OCI-LY7 (cell line): ENCODE data around the gene CFAP69. TPM values are rescaled to one million over a fixed set of nuclear protein-coding genes. Genes with fewer than 3 reads are reported as not detected.

Source experiments
- BruUV-seq: library from RNA; stranded (reverse); fragments of 400-500 nt; replicated peaks from 2 replicates; lab custom pipeline; 2021; lab: Mats Ljungman, UMichigan
- CTCF ChIA-PET: fragments of 300-600 bp; sonication (Branson Sonifier 250); formaldehyde crosslinking; loops from one replicate; lab custom pipeline; 2022; ENCODE audit warnings: antibody characterized with exemption; ENCODE audit not compliant: unreplicated experiment; lab: Charles Lee
- POLR2A ChIA-PET: fragments of 300-600 bp; sonication (Branson Sonifier 250); formaldehyde crosslinking; loops from one replicate; lab custom pipeline; 2022; ENCODE audit warnings: antibody characterized with exemption; lab: Charles Lee
- DNase-seq: peaks from one replicate; pipeline ENCODE4 v3.0.0-alpha.2; 2015; ENCODE audit warnings: low spot score
- H2AFZ ChIP-seq: fragments of 200-600 bp; sonication (generic), shearing (Covaris generic); 2 replicates; pipeline ENCODE4 v1.6.1; 2014; ENCODE audit warnings: mild to moderate bottlenecking, antibody characterized with exemption, low read length, moderate library complexity
- H3K27ac ChIP-seq: fragments of 200-600 bp; sonication (generic); 2 replicates; pipeline ENCODE4 v1.5.1; 2014; ENCODE audit warnings: mixed run types, low read depth, mild to moderate bottlenecking, moderate library complexity, low read length, inconsistent platforms; ENCODE audit not compliant: poor library complexity, severe bottlenecking
- H3K36me3 ChIP-seq: fragments of 200-600 bp; sonication (generic); 2 replicates; pipeline ENCODE4 v1.6.1; 2014; ENCODE audit warnings: mild to moderate bottlenecking, antibody characterized with exemption, low read length, moderate library complexity, mixed read lengths; ENCODE audit not compliant: insufficient read depth
- H3K4me1 ChIP-seq: fragments of 200-600 bp; sonication (generic); 2 replicates; pipeline ENCODE4 v1.5.1; 2014; ENCODE audit warnings: mild to moderate bottlenecking, low read length; ENCODE audit not compliant: insufficient read depth, poor library complexity, severe bottlenecking
- H3K4me2 ChIP-seq: fragments of 200-600 bp; sonication (generic); 2 replicates; pipeline ENCODE4 v1.6.1; 2014; ENCODE audit warnings: mild to moderate bottlenecking, low read length
- H3K4me3 ChIP-seq: fragments of 200-600 bp; sonication (generic); 2 replicates; pipeline ENCODE4 v1.5.1; 2014; ENCODE audit warnings: mild to moderate bottlenecking, low read depth, low read length; ENCODE audit not compliant: poor library complexity, severe bottlenecking
- H3K79me2 ChIP-seq: fragments of 200-600 bp; sonication (generic); 2 replicates; pipeline ENCODE4 v1.6.1; 2016; ENCODE audit warnings: low read depth, mild to moderate bottlenecking, low read length, moderate library complexity, mixed read lengths; ENCODE audit not compliant: insufficient read depth
- H3K9me2 ChIP-seq: fragments of 200-600 bp; sonication (generic); 2 replicates; pipeline ENCODE4 v1.6.1; 2016; ENCODE audit warnings: mild to moderate bottlenecking, low read length, mixed read lengths; ENCODE audit not compliant: insufficient read depth
- H3K9me3 ChIP-seq: fragments of 200-600 bp; sonication (generic); 2 replicates; pipeline ENCODE4 v1.6.1; 2014; ENCODE audit warnings: mild to moderate bottlenecking, mixed run types, low read length, mixed read lengths
- H4K20me1 ChIP-seq: fragments of 200-600 bp; sonication (generic); 2 replicates; pipeline ENCODE4 v1.6.1; 2014; ENCODE audit warnings: mild to moderate bottlenecking, antibody characterized with exemption, low read length, moderate library complexity, mixed read lengths; ENCODE audit not compliant: insufficient read depth
- CTCF ChIP-seq: fragments of 200-600 bp; sonication (generic); conservative IDR thresholded peaks from 2 replicates; pipeline ENCODE4 v1.5.1; 2014; ENCODE audit warnings: mild to moderate bottlenecking, antibody characterized with exemption, low read length, moderate library complexity, mixed read lengths
- EZH2phosphoT487 ChIP-seq: fragments of 200-600 bp; sonication (generic); IDR thresholded peaks from 2 replicates; pipeline ENCODE4 v1.6.1; 2018; ENCODE audit warnings: low read depth, borderline replicate concordance, mild to moderate bottlenecking, mixed run types, antibody characterized with exemption, low read length, moderate library complexity, mixed read lengths
- intact Hi-C: fragments of 100-400 bp; cut with micrococcal nuclease; formaldehyde crosslinking; loops from one replicate; pipeline ENCODE4 v1.10.0; 2022; ENCODE audit not compliant: unreplicated experiment
- total RNA-seq, 2 experiments: library from RNA; depleted of rRNA in 1 of 2; stranded (reverse); fragments of >200 nt in 1 of 2; shearing (Covaris generic) in 1 of 2; gene quantifications; 2 replicates each; pipeline ENCODE4 v1.2.3, GENCODE V29; 2014 to 2022

Gene CFAP69
- total RNA-seq, 2 experiments from 2014 or later = not detected

GRCh38 chr7:90274161-90274560, 29.2 kb downstream of the CFAP69 start:
- Histone ChIP-seq H3K4me3 (no peak overlapping the region), H2AFZ (no peak overlapping the region), H4K20me1 (no peaks in the 10 kb centered on the region), H3K4me2 (no peak overlapping the region), H3K79me2 (no peaks in the 10 kb centered on the region), H3K36me3 (no peaks in the 10 kb centered on the region), H3K9me3 (no peaks in the 10 kb centered on the region), H3K9me2 (no peaks in the 10 kb centered on the region), H3K4me1 (no peaks in the 10 kb centered on the region), H3K27ac (no peak overlapping the region)
- no peak for TF ChIP-seq EZH2phosphoT487
- TF ChIP-seq CTCF = no peak
- no TSS peak for BruUV-seq
- intact Hi-C loops = no loop called here
- ChIA-PET POLR2A (interaction anchor here (0.8 kb wide), 1 partner anchor 15 kb away, joined by 3 read pairs; no protein-coding TSS in a partner anchor), CTCF (no interaction called here)
- DNase-seq = no peak

DNA sequence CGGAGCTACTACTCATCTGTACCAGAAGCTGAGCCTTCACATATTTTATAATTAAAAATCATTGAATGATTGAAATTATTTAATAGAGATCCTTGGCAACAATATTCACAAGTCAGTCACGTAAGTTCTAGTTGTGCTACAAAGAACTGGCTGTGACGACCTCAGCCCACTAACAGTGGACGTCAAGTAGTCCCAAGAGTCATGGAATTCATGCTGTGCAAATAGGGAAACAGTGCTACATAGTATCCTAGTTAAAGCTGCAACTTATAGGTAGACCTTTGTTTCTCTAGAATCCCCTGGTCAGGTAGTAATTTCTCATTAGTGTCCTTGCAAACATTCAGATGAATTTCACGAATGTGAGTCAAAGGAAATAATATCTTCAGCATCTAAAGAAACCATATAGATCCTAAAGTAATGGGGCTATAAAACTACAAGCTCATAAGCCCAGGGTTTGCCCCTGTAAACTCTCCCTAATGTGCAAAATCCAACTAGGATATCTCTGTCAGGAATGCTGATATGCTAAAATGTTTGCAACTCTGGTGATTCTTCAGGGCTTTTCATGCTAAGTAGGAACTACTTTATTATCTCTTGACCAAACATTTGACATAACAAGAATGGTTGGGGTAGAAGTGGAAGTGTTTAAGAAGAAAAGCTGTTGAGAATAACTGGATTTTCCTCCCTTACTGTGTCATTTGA, 31.2 kb downstream of the CFAP69 start:
- no TSS peak for BruUV-seq
- intact Hi-C loops = no loop called here
- DNase-seq = no peak
- ChIA-PET POLR2A (interaction anchor here (0.8 to 1.1 kb wide), 2 partner anchors 70 to 144 kb away, joined by 3 to 6 read pairs; no protein-coding TSS in a partner anchor), CTCF (no interaction called here)
- Histone ChIP-seq H3K9me2 (no peaks in the 10 kb centered on the region), H3K79me2 (no peaks in the 10 kb centered on the region), H3K4me3 (no peak overlapping the region), H2AFZ (no peak overlapping the region), H3K27ac (no peak overlapping the region), H4K20me1 (no peaks in the 10 kb centered on the region), H3K9me3 (no peaks in the 10 kb centered on the region), H3K4me1 (no peaks in the 10 kb centered on the region), H3K36me3 (no peaks in the 10 kb centered on the region), H3K4me2 (no peak overlapping the region)
- TF ChIP-seq CTCF = no peak
- no peak for TF ChIP-seq EZH2phosphoT487

- no peak for DNase-seq
- intact Hi-C loops = no loop called here
- H3K9me3 ChIP-seq = peaks cover 9% of the 10 kb centered on the region; the same call in 1 of the 2 replicates
- POLR2A ChIA-PET = no interaction called here
- no peak overlapping the region for H3K4me2 ChIP-seq
- no TSS peak for BruUV-seq
- H3K4me3 ChIP-seq = no peak overlapping the region
- no peaks in the 10 kb centered on the region for H3K4me1 ChIP-seq
- no peaks in the 10 kb centered on the region for H3K9me2 ChIP-seq
- no peaks in the 10 kb centered on the region for H4K20me1 ChIP-seq
- TF ChIP-seq CTCF (no peak), EZH2phosphoT487 (no peak)
- no peaks in the 10 kb centered on the region for H3K36me3 ChIP-seq
- H2AFZ ChIP-seq = no peak overlapping the region
- CTCF ChIA-PET = no interaction called here
- H3K27ac ChIP-seq = no peak overlapping the region
- no peaks in the 10 kb centered on the region for H3K79me2 ChIP-seq
Observed at GRCh38 chr7:90288154-90288553, 43.2 kb downstream of the CFAP69 start.
